Activated T-helper 1 cell treated with Interleukin-2 at 50 U/mL for 16 hours (primary cell): Measurements from ENCODE around the gene ZNF77.
"Not testable (repeated sequence)": the region's sequence is repeated elsewhere in the genome, so short reads cannot be mapped to it uniquely, and the experiment has no call there.

ENCODE experiments used
- DNase-seq: peaks from one replicate; pipeline ENCODE4 v3.0.0-alpha.2; 2020; ENCODE audit warnings: low read depth

ZNF77 gene

DNA sequence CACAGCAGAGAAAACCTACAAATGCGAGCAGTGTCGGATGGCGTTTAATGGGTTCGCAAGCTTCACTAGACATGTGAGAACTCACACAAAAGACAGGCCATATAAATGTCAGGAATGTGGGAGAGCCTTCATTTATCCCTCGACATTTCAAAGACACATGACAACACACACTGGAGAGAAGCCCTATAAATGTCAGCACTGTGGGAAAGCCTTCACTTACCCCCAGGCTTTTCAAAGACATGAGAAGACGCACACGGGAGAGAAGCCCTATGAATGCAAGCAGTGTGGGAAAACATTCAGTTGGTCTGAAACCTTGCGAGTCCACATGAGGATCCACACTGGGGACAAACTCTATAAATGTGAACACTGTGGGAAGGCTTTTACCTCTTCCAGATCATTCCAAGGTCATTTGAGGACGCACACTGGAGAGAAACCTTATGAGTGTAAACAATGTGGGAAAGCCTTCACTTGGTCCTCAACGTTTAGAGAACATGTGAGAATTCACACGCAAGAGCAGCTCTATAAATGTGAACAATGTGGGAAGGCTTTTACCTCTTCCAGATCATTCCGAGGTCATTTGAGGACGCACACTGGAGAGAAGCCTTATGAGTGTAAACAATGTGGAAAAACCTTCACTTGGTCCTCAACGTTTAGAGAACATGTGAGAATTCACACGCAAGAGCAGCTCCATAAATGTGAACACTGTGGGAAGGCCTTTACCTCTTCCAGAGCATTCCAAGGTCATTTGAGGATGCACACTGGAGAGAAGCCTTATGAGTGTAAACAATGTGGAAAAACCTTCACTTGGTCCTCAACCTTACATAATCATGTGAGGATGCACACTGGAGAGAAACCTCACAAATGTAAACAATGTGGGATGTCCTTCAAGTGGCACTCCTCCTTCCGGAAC, 27.2 kb downstream of the ZNF77 start:
- no peak for DNase-seq

DNA sequence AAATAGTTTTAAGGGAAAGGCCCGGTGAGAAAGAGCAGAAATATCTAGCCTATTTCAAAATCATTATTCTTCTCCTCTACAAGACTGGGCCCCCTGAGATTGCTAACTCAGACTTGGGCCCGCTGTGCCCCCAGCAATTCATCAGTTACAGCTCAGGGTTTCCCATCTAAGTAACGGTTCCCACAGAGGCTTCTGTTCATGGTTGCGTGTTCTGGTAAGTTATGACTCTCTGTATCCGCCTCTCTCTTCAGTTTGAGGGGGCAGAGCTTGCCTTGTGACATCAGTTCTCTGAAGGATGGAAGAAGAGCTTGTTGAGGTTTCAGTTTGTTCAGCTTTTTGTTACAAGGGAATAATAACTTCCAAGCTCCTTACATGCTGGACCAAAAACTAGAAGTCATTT, 32.5 kb downstream of the ZNF77 start:
- no peak for DNase-seq

DNA sequence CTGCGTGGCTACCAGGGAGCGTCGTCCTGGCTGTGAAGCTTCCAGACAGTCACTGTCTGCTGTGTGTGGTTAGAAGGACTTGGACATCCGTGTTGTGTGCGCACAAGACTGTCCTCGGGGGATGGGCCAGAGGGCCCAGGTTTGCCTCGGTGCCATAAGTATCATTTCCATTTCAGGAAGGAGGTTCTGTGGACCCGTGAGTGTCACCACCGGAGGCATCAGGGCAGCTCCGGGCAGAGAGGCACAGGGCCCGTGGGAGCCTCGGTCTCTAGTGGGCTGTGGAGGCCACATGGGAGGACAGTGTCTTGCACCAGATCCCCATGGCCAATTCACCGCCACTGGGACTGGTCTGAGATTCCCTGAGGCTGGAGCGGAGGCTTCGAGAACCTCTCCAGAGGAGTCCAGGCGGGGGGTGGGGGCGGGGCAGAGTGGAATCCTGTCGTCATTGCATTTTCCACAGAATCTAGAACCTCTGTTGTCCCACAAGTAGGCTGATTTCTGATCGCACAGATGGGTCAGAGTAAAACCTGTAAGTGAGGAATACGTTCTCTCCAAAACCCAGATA, 38.1 kb downstream of the ZNF77 start:
- no peak for DNase-seq

DNA sequence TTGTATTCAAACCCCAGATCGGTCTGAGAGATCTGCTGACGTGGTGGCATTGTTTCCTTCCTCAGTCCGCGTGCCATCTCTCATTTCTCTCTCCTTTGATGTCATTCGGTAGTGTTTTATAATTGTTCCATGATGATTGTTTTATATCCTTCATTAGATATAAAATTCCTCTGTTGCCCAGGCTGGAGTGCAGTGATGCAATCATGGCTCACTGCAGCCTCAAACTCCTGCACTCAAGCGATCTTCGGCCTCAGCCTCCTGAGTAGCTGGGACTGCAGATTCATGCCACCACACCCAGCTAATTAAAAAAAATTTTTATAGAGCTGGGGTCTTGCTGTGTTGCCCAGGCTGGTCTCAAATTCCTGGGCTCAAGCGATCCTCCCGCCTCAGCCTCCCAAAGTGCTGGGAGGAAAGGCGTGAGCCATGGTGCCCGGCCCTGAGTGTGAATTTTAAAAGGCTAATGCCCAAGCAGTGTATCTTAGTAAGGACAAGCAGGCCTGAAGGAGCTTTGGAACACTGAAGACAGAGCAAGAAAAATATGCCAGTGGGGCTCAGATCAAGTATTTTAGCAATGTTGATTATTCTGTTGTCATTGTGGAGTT, 38.8 kb downstream of the ZNF77 start:
- DNase-seq: no peak

DNA sequence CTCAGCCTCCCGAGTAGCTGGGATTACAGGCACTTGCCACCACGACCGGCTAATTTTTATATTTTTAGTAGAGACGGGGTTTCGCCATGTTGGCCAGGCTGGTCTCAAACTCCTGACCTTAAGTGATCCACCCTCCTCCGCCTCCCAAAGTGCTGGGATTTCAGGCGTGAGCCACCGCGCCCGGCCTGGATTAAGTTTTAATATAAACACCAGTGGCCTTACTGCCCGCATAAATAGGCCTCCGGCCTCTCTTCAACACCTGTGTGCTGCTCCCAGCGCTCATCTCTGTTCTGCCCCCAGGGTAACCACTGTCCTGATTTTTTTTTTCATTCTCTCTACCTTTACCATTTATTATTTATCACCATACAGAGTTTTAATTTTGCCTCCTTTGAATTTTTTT, 41.4 kb downstream of the ZNF77 start:
- DNase-seq: not testable (repeated sequence)

- DNase-seq: no peak
These were observed 42.1 kb downstream of the ZNF77 start for GRCh38 chr19:2902590-2903218.

DNA sequence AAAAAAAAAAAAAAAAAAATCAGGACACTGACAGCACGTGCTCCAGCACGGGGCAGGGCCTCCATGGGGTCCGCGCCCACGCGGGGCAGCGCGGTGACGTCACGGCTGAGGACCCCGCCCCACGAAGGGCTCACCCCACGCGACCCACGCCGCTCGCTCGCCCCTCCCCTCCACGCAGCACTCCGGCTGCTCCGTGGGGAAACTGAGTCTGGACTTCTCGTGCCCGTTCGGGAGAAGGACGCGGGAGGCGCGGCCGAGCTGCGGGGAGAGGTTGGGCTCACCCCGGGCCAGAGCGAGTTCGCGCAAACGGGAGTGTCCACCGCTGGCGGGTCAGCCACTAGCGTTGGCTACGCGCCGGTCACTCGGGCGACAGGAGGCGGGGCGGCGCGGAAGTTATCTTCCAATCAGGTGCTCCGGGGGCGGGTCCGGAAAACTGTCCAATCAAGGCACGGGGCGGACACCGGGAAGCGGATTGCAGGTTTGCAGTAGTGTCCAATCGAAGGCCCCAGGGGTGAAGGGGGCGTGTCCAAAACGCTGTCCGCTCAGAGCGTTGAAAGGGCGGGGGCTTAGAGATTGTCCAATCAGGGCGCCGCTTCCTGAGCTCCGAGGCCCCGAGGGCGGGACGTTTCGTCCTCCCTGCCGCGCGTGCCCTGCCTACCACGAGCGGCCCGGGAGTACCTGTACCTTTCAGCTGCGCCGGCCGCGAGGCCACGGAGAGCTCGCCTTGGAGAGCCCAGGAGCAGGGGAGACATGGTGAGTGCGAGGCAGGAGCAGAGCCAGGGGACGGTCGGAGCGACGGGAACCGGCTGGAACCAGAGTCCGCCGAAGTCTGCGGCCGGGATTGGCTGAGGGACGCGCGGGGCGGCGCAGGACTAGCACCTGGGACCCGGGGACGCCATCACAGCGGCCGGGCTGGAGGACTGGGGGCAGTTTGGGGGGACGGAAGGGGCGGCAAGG, 44.2 kb downstream of the ZNF77 start, which contains the start of gene ZNF57:
Gene ZNF57 (plus strand): TSS at position 633 of the 957 bp plus-strand sequence. CDS start 118 bp downstream, at position 751.
- peak; percentile 96 for DNase-seq

DNA sequence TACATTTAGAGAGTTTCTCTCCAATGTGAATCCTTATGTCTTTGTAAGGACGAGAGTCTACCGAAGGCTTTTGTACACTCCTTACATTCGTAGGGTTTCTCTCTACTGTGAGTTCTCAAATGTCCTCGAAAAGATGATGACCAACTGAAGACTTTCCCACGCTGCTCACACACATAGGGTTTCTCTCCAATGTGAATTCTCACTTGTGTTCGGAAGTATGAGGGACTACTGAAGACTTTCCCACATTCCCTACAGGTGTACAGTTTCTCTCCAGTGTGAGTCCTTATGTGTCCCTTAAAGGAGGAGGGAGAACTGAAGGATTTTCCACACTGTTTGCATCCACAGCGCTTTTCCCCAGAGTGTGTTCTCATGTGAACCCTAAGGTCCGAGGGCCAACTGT, 48.1 kb downstream of the ZNF77 start:
- no peak for DNase-seq

DNA sequence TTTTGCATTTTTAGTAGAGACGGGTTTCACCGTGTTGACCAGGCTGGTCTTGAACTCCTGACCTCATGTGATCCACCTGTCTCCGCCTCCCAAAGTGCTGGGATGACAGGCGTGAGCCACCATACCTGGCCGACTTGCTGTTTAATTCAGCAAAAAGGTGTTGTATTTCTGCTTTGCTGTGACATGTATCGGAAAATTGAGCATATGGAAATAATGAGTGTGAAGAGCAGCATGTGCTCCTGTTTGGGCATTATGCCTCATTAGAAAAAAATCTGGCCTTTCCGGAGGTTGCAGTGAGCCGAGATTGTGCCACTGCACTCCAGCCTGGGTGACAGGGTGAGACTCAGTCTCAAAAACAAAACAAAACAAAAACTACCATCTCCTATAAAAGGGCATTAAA, 54.2 kb downstream of the ZNF77 start:
- not testable (repeated sequence) for DNase-seq

DNA sequence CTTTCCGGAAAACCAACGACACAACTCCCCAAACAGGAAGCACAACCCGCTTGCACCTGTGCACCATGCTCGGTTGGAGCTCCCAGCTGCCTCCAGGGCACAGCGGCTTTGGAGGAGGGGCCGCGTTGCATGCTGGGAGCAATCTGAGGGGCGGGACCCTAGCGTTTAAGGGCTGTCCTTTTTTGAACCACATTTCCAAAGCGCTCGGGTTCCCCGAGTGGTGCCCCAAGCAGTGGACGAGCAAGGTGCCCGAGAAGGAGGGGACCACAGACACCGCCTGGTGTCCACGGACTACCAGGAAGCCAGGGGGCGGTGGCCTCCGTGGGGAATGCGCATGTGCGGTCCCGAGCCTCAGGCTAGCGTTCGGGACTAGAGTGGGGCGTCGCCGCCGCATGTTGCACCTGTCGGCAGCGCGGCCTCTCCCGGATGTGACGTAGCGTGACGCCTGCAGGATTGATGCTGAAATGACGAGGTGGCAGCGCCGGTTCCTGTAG, 56.0 kb downstream of the ZNF77 start:
- peak; percentile 4 for DNase-seq

GRCh38 chr19:2887391-2887914, 57.3 kb downstream of the ZNF77 start:
- DNase-seq: no peak

GRCh38 chr19:2885736-2886135, 59.0 kb downstream of the ZNF77 start:
- no peak for DNase-seq

GRCh38 chr19:2883686-2884439, 60.9 kb downstream of the ZNF77 start:
- no peak for DNase-seq
